Activated CD8-positive, alpha-beta T cell treated with anti-CD3 and anti-CD28 coated beads for 36 hours (primary cell): ENCODE measurements around the gene SLC30A10. TPM values are rescaled to one million over a fixed set of nuclear protein-coding genes. Genes with fewer than 3 reads are reported as not detected.
"Not testable (repeated sequence)": the region's sequence is repeated elsewhere in the genome, so short reads cannot be mapped to it uniquely, and the experiment has no call there.

ENCODE experiments used
- ATAC-seq: fragments of 200-7000 bp; cut with Tn5 transposase; one replicate; pipeline ENCODE4 v1.10.0; 2021; ENCODE audit warnings: mild to moderate bottlenecking, moderate library complexity
- CTCF ChIA-PET: fragments of 350-600 bp; sonication (Branson Sonifier 250); formaldehyde crosslinking; loops from one replicate; lab custom pipeline; 2021; ENCODE audit warnings: antibody characterized with exemption; lab: Charles Lee
- POLR2A ChIA-PET: fragments of 350-600 bp; sonication (Branson Sonifier 250); formaldehyde crosslinking; loops from one replicate; lab custom pipeline; 2021; ENCODE audit warnings: antibody characterized with exemption; lab: Charles Lee
- DNase-seq: peaks from one replicate; pipeline ENCODE4 v3.0.0-alpha.2; 2020
- H3K27ac Mint-ChIP-seq: one replicate; pipeline ENCODE4 v1.8.0; 2021; ENCODE audit warnings: mild to moderate bottlenecking, mixed read lengths
- H3K27me3 Mint-ChIP-seq: one replicate; pipeline ENCODE4 v1.8.0; 2021; ENCODE audit warnings: mixed read lengths
- H3K36me3 Mint-ChIP-seq: one replicate; pipeline ENCODE4 v1.8.0; 2021; ENCODE audit warnings: low read depth, mixed read lengths
- H3K4me1 Mint-ChIP-seq: one replicate; pipeline ENCODE4 v1.8.0; 2021; ENCODE audit warnings: low read depth, mixed read lengths
- H3K4me3 Mint-ChIP-seq: one replicate; pipeline ENCODE4 v1.8.0; 2021; ENCODE audit warnings: mild to moderate bottlenecking, moderate library complexity, mixed read lengths
- H3K9me3 Mint-ChIP-seq: one replicate; pipeline ENCODE4 v1.8.0; 2021; ENCODE audit warnings: mixed read lengths
- intact Hi-C: fragments of 100-400 bp; cut with micrococcal nuclease; formaldehyde crosslinking; loops from one replicate; pipeline ENCODE4 v1.10.0; 2022
- total RNA-seq, 2 experiments: library from RNA; stranded (reverse); gene quantifications; one replicate each; pipeline ENCODE4 v1.2.3, GENCODE V29; 2021
- TF ChIP-seq, protein P1 (sequence below): fragments of 200-600 bp; IDR thresholded peaks from one replicate; pipeline ENCODE4 v1.8.0; 2022; ENCODE audit warnings: antibody characterized with exemption, mild to moderate bottlenecking

SLC30A10 gene
- total RNA-seq, 2 experiments from 2014 or later: not detected

DNA sequence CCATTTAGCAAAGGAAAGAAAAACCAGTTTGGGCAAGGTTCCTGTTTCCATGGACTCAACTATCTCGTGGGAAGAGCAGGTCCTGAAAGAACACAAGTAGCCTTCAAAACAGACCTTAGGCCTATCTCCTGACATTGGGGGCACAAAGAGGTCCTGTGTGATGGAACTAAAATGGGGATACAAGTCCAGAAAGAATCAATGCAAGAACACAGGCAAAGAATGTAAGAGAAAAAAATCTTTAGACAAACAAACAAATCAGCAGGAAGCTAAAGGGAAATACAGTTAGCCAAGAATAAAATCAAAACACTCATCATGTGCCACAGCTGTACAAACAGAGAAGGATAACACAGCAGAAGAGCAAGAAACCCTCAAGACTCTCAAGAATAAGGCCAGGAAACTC is 28.2 kb downstream of the SLC30A10 start:
- ChIA-PET CTCF (no interaction called here), POLR2A (no interaction called here)
- DNase-seq (no peak), ATAC-seq (no peak)
- Mint-ChIP-seq H3K4me3 (no peak overlapping the region), H3K4me1 (no peaks in the 10 kb centered on the region), H3K36me3 (no peaks in the 10 kb centered on the region), H3K27me3 (peaks cover 5% of the 10 kb centered on the region), H3K9me3 (no peaks in the 10 kb centered on the region), H3K27ac (no peak overlapping the region)
- intact Hi-C loops: no loop called here
- TF ChIP-seq, protein P1, sequence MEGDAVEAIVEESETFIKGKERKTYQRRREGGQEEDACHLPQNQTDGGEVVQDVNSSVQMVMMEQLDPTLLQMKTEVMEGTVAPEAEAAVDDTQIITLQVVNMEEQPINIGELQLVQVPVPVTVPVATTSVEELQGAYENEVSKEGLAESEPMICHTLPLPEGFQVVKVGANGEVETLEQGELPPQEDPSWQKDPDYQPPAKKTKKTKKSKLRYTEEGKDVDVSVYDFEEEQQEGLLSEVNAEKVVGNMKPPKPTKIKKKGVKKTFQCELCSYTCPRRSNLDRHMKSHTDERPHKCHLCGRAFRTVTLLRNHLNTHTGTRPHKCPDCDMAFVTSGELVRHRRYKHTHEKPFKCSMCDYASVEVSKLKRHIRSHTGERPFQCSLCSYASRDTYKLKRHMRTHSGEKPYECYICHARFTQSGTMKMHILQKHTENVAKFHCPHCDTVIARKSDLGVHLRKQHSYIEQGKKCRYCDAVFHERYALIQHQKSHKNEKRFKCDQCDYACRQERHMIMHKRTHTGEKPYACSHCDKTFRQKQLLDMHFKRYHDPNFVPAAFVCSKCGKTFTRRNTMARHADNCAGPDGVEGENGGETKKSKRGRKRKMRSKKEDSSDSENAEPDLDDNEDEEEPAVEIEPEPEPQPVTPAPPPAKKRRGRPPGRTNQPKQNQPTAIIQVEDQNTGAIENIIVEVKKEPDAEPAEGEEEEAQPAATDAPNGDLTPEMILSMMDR: no peak

DNA sequence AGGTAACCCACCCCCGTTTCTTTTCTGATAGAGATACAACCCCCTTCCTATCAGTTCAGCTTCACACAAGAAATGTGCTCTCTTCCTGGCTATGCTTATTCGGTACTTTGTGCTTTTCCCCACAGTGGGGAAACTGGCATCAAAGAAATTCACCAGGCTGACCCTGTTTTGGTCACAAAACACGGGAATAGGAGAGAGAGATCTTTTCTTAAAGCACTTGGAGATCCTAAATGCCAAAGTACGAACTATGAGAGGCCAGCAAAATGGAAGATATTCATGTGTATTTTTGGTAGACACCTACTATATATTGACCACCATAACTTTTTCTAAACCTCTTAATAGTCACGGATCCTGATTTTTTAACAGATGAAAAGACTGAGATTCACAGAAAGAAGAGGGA is 30.0 kb downstream of the SLC30A10 start:
- Mint-ChIP-seq H3K4me3 (no peak overlapping the region), H3K27ac (no peak overlapping the region), H3K27me3 (peaks cover 5% of the 10 kb centered on the region), H3K9me3 (peaks cover 2% of the 10 kb centered on the region), H3K36me3 (no peaks in the 10 kb centered on the region), H3K4me1 (no peaks in the 10 kb centered on the region)
- ATAC-seq (no peak), DNase-seq (no peak)
- TF ChIP-seq, protein P1: no peak
- ChIA-PET POLR2A (no interaction called here), CTCF (no interaction called here)
- intact Hi-C loops: no loop called here

DNA sequence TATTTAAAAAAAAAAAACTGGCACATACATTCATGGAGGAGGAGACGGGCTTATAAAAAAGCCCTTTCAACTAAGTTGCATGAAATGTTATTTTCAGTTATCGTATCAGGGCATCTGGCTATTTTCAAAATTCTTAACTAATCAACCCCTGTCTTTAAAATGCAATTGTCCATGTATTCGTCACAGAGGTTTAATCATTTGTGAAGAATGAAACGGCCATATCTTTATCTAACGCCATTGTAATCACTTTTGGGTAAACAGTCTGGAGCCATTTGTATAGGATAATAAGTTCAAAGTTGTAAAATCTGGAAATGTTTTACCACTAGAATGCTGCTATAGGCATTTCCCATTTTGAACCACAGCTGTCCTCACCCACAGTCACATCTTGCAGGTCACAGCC is 30.4 kb downstream of the SLC30A10 start:
- Mint-ChIP-seq H3K4me3 (no peak overlapping the region), H3K9me3 (peaks cover 2% of the 10 kb centered on the region), H3K36me3 (no peaks in the 10 kb centered on the region), H3K27me3 (peaks cover 4% of the 10 kb centered on the region), H3K27ac (no peak overlapping the region), H3K4me1 (no peaks in the 10 kb centered on the region)
- POLR2A ChIA-PET: no interaction called here
- CTCF ChIA-PET: no interaction called here
- DNase-seq (no peak), ATAC-seq (no peak)
- intact Hi-C loops: no loop called here
- TF ChIP-seq, protein P1: no peak

DNA sequence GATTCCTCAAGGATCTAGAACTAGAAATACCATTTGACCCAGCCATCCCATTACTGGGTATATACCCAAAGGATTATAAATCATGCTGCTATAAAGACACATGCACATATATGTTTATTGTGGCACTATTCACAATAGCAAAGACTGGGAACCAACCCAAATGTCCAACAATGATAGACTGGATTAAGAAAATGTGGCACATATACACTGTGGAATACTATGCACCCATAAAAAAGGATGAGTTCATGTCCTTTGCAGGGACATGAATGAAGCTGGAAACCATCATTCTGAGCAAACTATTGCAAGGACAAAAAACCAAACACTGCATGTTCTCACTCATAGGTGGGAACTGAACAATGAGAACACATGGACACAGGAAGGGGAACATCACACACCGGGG is 36.1 kb downstream of the SLC30A10 start:
- H3K4me3 Mint-ChIP-seq, H3K27me3 Mint-ChIP-seq, POLR2A ChIA-PET, H3K27ac Mint-ChIP-seq, H3K4me1 Mint-ChIP-seq, CTCF ChIA-PET, DNase-seq, intact Hi-C loops, H3K36me3 Mint-ChIP-seq, H3K9me3 Mint-ChIP-seq, ATAC-seq: not testable (repeated sequence)

DNA sequence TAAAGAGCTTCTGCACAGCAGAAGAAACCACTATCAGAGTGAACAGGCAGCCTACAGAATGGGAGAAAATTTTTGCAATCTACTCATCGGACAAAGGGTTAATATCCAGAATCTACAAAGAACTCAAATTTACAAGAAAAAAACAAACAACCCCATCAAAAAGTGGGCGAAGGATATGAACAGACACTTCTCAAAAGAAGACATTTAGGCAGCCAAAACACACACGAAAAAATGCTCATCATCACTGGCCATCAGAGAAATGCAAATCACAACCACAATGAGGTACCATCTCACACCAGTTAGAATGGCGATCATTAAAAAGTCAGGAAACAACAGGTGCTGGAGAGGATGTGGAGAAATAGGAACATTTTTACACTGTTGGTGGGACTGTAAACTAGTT is 36.5 kb downstream of the SLC30A10 start:
- CTCF ChIA-PET, H3K27ac Mint-ChIP-seq, ATAC-seq, H3K27me3 Mint-ChIP-seq, H3K9me3 Mint-ChIP-seq, H3K4me1 Mint-ChIP-seq, intact Hi-C loops, DNase-seq, H3K36me3 Mint-ChIP-seq, POLR2A ChIA-PET, H3K4me3 Mint-ChIP-seq: not testable (repeated sequence)

DNA sequence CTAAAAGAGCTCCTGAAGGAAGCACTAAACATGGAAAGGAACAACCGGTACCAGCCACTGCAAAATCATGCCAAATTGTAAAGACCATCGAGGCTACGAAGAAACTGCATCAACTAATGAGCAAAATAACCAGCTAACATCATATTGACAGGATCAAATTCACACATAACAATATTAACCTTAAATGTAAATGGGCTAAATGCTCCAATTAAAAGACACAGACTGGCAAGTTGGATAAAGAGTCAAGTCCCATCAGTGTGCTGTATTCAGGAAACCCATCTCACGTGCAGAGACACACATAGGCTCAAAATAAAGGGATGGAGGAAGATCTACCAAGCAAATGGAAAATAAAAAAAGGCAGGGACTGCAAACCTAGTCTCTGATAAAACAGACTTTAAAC is 39.7 kb downstream of the SLC30A10 start:
- DNase-seq, CTCF ChIA-PET, ATAC-seq, H3K9me3 Mint-ChIP-seq, POLR2A ChIA-PET, intact Hi-C loops, H3K27ac Mint-ChIP-seq, H3K4me3 Mint-ChIP-seq, H3K4me1 Mint-ChIP-seq, H3K36me3 Mint-ChIP-seq: not testable (repeated sequence)
- H3K27me3 Mint-ChIP-seq: peaks cover 11% of the 10 kb centered on the region

DNA sequence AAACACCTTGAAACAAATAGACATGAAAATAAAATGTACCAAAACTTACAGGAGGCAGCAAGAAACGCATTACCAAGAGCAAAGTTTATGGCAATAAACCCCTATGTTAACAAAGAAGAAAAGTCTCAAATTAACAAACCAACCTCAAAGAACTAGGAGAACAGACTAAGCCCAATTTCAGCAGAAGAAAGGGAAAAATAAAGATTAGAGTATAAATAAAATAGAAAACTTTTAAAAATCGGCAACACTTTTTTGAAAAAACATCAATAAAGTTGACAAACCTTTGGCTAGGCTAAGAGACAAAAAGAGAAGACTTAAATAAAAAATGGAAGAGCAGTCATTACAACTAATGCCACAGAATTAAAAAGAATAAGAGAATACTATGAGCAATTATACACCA is 42.7 kb downstream of the SLC30A10 start:
- ATAC-seq (no peak), DNase-seq (no peak)
- Mint-ChIP-seq H3K27me3 (peaks cover 19% of the 10 kb centered on the region), H3K4me3 (no peak overlapping the region), H3K27ac (no peak overlapping the region), H3K9me3 (no peaks in the 10 kb centered on the region), H3K36me3 (no peaks in the 10 kb centered on the region), H3K4me1 (no peaks in the 10 kb centered on the region)
- intact Hi-C loops: no loop called here
- ChIA-PET CTCF (no interaction called here), POLR2A (no interaction called here)
- TF ChIP-seq, protein P1: no peak
